ENCODE data around the gene THAP7.

Gene THAP7

DNA sequence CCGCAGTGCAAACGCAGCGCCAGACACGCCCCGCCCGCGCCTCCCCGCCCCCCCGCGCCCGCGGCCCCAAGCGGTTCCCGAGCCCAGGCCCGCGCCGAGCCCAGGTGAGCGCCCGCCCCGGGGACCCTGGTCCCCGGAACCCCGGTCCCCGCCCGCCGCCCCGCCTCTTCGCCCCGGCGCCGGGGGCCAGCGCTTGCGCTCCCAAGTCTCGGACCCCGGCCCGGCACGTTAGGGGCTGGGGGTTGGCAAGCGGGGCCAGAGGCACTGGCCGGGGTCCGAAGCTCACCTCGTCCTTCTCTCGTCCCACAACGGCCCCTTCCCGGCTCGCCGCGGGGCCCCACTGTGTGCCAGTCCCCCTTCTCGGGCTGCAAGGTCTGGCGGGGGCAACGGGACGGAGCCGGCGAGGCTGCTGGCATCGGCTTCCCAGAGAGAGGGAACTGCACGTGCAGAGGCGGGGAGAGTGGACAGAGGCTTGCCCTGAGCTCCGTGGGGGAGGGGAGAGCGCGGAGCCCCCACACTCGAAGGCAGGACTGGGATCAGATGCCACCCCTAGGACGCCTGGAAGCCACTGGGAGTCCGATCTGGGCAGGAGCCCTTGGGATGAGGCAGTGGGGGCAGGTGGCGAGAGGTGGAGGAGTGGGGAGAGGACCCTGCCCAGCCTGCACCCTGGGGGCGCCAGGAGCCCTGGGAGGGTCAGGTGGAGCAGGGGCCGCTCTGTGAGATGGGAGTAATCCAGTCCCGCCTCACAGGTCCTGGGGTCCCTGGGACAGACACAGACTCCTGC lies 36.6 kb downstream of the THAP7 start:
- DNase-seq (ENCODE audit: low read depth in 2 of 2): no peak

DNA sequence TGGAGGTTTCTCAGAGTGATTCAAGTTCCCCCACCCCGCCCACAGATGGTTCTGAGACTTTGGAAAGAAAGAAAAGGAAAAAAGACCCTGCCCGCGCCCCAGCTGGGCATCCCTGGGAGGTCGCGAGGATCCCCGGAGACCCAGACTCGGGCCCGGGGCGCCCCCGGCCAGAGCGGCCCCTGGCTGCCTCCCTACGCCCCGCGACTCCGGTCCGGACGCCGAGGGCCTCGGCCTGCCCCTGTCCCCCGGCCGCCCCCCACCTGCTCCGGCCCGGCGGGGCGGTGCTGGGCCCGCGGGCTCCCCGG lies 37.2 kb downstream of the THAP7 start:
- no peak for DNase-seq (ENCODE audit: low read depth in 2 of 2)

DNA sequence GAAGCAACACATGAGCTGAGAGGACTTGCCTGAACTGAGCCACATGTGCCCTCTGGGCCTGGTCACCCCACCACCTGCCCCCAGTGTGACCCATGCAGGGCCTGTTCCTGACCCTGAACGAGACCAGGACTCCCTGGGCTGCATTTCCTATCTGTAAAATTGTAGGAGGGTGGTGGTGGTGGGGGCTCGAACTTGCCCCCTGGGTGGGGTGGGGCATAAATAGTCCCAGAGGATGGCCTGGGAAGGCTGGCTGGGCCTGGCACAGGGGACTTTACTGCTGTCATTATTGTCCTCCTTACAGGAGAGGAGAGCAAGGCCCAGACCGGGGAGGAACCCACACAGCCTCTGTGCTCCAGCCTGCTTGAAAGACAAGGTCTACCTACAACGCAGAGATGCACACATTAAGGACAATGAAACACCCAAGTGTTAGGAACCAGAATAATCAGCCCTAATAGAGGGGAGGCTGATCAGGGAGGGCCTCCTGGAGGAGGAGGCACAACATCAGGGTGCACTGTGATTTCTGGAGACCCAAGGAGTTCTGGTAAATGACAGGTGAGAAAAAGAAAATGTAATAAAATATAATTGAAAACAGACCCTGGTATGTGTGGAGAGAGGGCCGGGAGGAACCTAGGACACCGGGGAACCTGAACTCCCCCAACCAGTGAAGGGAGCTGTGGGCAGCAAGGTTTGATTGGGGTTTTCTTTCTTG lies 37.7 kb downstream of the THAP7 start:
- no peak for DNase-seq (ENCODE audit: low read depth in 2 of 2)

DNA sequence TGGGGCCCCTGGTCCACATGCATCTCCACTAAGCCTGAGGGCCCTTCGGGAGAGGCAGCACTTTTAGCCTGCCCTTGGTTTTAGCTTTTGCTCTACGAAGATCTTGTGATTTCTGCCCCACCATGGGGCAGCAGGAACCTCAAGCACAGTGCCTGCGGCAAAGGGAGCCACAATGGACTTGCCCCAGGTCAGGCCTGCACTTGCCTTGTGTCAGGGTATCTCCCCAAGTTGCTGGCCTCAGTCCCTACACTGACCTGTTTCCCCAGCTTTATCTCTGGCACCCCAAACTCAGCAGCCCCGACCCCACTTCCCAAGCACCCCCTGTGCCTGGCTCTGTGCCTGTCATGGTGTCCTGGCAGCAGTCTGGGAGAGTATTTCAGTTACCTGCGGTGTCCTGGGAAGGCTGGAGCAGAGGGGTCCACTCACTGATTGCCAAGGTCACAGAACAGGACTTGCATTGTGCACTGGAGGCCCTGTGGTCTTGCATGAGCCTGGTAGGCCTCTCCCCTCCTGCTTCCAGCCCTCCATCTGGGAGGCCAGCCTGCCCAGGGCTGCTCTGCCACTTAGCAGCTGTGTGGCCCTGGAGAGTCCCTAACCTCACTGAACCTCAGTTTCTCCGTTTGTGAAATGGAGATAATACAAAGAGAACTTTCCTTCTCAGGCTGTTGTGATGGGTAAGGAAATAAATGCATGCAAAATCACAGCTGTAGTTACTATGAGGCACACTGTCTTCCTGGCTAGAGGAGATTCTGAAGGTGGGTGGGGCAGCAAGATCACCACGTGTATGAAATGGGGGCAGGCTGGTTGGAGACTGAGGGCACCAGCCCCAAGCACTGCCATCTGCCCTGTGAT lies 38.5 kb downstream of the THAP7 start:
- DNase-seq (ENCODE audit: low read depth in 2 of 2): no peak

- DNase-seq (ENCODE audit: low read depth in 2 of 2): no peak
Observed at GRCh38 chr22:20962491-20962945, 39.4 kb downstream of the THAP7 start.

GRCh38 chr22:20960609-20961008 lies 41.3 kb downstream of the THAP7 start:
- DNase-seq (ENCODE audit: low read depth in 2 of 2): no peak

DNA sequence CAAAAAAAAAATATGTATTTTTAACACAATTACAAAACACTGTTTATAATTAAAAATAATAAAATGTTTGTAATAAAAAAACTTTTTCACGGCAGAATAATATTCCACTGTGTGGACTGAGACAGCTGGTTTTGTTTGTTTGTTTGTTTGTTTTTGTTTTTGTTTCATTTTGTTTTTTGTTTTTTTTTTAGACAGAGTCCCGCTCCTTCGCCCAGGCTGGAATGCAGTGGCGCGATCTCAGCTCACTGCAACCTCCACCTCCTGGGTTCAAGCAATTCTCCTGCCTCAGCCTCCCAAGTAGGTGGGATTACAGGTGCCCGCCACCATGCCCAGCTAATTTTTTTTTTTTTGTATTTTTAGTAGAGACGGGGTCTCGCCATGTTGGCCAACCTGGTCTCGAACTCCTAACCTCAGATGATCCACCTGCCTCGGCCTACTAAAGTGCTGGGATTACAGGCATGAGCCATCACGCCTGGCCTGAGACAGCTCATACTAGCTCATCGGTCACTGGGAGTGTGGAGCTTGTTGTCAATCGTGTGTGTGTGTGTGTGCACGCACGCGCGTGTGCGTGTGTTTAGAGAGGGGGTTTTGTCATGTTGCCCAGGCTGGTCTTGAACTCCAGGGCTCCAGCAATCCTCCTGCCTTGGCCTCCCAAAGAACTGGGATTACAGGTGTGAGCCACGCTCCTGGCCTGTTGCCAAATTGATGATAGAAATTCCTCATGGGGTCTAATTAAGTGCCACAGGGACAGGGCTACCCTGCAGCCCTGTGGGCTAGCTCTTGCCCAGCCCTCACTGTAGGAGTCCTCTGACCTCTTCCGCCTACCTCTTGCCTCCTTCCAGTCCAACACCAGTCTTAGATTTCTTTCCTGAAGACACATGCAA lies 42.1 kb downstream of the THAP7 start:
- DNase-seq (ENCODE audit: low read depth in 2 of 2): no peak

DNA sequence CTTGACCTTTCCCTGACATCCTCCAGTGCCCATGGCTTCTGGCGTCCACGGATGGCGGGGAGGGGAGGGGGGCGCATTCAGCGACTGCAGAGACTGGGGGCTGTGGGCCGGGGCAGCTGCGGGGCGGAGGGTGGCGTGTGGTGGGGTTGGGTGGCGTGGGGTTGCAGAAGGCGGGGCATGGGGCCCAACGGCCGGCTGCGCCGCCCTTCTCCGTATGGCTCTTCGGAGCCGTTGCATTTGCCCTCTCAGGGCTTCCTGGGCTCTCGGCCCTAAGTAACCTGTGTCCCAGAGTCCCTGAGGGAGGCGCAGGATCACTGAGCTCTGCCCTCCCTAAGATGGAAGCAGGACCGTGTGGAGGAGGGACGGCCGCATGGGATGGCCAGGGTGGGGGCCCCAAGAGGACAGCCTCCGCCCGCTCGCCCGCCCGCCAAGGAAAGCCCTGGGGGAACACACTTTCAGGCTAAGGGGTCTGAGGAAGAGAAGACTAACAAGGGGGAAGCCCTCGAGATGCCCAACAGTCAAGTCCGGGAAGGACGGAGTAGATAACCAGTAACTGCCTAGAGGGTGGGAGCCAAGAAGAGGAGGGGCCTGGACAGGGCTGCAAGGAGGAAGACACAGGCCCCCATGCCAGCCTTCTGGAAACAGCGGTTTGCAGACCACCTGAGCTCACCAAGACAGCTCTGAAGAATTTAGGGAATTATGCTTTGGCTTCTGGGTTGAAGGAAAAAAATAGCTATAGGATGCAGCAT lies 44.1 kb downstream of the THAP7 start:
- no peak for DNase-seq (ENCODE audit: low read depth in 2 of 2)

GRCh38 chr22:20957102-20957682 lies 44.7 kb downstream of the THAP7 start:
- no peak for DNase-seq (ENCODE audit: low read depth in 2 of 2)

DNA sequence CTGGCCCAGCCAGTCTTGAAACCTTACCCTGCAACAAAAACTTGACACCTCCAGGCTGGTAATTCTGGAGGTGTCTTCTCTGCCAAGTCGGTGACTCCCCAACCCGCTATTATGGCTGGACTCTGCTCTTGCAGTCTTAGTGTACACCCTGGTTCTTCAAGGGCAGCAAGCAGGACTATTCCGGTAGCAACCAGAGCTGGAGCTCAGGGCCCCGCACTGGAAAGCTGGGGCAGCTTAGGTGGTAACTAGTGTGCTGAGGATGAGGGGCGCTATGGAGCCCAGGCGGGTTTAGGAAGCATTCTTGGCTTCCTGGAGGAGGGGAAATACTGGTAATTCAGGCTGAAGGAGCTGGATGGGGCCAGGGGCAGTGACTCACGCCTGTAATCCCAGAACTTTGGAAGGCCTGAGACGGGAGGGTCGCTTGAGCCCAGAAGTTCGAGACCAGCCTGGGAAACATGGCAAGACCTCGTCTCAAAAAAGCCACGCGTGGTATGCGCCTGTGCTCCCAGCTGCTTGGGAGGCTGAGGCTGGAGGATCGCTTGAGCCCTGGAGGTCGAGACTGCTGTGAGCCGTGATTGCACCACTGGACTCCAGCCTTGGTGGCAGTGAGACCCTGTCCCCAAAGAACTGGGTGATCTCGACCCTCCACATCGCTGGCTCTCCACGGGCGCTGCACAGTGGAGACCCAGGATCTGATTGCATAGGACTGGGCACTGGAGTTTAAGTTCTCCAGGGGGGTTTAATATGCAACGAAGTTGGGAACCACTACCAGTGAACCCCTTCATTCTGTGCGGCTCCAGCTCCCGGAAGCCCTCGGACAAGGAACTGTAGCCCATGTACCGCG lies 45.4 kb downstream of the THAP7 start:
- no peak for DNase-seq (ENCODE audit: low read depth in 2 of 2)

DNA sequence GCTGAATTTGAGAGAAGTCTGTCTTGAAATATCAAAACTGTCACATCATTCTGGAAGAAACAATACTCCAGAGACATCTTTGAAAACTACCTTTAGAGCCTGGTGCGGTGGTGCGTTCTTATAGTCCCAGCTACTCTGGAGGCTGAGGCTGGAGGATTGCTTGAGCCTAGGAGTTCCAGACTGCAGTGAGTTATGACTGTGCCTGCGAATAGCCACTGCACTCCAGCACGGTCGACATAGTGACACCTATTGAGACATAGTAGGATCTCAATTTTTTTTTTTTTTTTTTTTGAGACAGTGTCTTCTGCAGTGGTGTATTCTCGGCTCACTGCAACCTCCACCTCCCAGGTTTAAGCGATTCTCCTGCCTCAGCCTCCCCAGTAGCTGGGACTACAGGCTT lies 46.4 kb downstream of the THAP7 start:
- DNase-seq (ENCODE audit: low read depth in 2 of 2): no peak

DNA sequence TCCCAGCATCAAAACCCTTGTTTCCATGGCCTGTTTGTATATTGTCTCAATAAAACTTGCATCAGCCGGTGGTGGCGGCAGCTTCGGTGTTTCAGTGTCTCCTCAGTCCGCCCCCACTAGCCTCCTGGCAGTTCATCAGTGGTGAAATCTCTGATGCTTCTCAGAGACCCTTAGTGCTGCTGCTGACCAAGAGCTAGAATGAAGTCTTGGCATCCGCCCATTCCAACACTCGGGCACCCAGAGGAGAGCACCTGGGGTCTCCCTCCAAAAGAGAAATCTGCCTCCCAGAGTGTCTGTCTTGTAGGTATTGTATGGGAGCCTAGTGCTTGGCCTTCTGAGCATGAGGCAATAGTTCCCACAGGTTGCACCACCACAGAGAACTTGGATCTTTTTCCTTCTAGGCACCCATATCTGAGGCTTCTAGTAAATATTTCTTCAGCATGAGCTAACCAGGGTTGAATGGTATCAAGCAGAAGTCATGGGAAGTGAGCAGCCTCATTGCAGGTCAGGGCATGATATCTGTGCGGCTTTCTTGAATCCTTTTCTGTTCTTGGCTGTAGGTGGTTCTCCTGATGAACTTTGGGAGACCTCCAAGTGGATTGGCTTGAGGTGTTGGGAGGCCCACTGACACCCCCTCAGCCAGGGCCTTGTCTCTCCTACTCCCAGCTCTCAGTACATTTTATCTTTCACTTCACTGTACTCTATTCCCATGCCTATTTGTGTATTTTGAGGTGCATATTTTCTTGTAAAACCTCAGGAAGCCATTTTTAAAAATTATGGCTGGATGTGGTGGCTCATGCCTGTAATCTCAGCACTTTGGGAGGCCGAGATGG lies 48.0 kb downstream of the THAP7 start:
- DNase-seq (ENCODE audit: low read depth in 2 of 2): no peak

DNA sequence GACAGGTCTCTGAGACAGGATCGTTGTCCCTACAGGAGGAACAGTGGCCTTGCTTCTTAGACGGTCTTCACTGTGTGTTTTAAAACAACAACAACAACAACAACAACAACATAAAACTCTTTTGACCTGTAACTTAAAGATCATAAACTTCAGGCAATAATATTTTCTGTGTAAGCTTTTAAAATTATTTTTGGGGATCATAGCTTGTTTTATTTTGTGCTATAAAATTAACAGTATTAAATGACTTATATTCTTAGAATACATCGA lies 48.6 kb downstream of the THAP7 start:
- no peak for DNase-seq (ENCODE audit: low read depth in 2 of 2)

DNA sequence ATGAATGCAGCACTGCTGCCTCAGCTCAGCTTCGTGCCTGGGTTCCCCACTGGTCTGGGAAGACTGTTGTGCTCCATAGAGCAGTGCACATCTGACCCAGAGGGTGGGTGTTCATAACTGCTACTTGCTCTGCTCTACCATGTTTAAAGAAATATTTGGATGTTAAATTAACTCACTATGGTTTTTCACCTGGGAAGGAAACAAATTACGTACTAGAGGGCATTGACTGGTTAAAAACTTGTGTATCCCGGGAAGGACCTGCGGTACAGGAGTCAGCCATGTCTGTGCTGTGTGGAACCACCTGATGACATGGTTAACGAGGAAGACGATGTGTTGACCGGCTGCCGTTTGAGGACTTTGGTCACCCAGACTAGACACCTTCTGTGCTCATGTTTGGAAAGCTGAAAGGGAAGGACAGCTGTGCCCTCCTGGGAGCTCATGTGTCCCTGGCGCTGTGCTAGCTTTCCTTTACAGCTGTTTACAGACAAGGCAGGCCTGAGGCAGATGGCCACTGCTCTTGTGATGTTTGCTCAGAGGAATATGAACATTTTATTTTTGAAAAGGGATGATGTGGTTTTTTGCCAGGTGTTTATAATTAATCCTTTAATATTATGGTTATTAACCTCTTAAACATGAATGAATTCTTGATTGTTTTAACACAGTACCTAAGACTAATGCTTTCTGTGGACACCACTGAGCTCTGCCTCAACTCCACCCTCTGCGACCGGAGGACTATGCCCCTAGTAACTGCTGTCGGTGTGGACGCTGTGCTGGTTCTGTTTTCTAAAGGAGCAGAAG lies 49.2 kb downstream of the THAP7 start:
- no peak for DNase-seq (ENCODE audit: low read depth in 2 of 2)

GRCh38 chr22:20951932-20952380 lies 50.0 kb downstream of the THAP7 start:
- no peak for DNase-seq (ENCODE audit: low read depth in 2 of 2)

- no peak for DNase-seq (ENCODE audit: low read depth in 2 of 2)
Observed at GRCh38 chr22:20951151-20951931, 50.6 kb downstream of the THAP7 start.

- DNase-seq (ENCODE audit: low read depth in 2 of 2): no peak
Observed at GRCh38 chr22:20949698-20950183, 52.2 kb downstream of the THAP7 start.

All from stimulated activated CD4-positive, alpha-beta T cell treated with anti-CD3 and anti-CD28 coated beads, Interleukin-12 subunit alpha, Interleukin-12 subunit beta, amount 100 ng/mL, for 24 hours (primary cell).